H1 (cell line): ENCODE measurements around the gene PRDM15. TPM values are rescaled to one million over a fixed set of nuclear protein-coding genes. Genes with fewer than 3 reads are reported as not detected.

ENCODE experiments used
- RBBP5 ChIP-seq: IDR thresholded peaks from 2 replicates; pipeline ENCODE4 v1.7.1; 2012; ENCODE audit warnings: low read depth, mild to moderate bottlenecking, inconsistent platforms, low read length, moderate library complexity, borderline replicate concordance
- polyA plus RNA-seq, 7 experiments: library from polyadenylated mRNA; depleted of rRNA in 3 of 7; stranded (reverse) in 5 of 7; unstranded in 2 of 7; fragments of >200 nt in 5 of 7; fragments of 200-250 nt in 2 of 7; gene quantifications; 1 replicate in 5 of 7; 2 replicates in 1 of 7; 4 replicates in 1 of 7; pipeline versions ENCODE4 v1.2.1 to v1.2.3, GENCODE V29; 2011 to 2013; ENCODE audit warnings: missing spikeins in 2 of 7, mixed read lengths in 2 of 7
- total RNA-seq: library from RNA; stranded (reverse); fragmentation: NEBNext Ultra II Directional; extraction: Animal tissue kit (Norgen Biotek cat#: 25700); gene quantifications from 2 replicates; pipeline ENCODE4 v1.2.1, GENCODE V29; 2021

The PRDM15 gene
- total and polyA plus RNA-seq, 2 of the 8 experiments (the other 6 are each of a cell fraction or from before 2014, with no cell fraction given): 9.7 to 10.5 TPM

DNA sequence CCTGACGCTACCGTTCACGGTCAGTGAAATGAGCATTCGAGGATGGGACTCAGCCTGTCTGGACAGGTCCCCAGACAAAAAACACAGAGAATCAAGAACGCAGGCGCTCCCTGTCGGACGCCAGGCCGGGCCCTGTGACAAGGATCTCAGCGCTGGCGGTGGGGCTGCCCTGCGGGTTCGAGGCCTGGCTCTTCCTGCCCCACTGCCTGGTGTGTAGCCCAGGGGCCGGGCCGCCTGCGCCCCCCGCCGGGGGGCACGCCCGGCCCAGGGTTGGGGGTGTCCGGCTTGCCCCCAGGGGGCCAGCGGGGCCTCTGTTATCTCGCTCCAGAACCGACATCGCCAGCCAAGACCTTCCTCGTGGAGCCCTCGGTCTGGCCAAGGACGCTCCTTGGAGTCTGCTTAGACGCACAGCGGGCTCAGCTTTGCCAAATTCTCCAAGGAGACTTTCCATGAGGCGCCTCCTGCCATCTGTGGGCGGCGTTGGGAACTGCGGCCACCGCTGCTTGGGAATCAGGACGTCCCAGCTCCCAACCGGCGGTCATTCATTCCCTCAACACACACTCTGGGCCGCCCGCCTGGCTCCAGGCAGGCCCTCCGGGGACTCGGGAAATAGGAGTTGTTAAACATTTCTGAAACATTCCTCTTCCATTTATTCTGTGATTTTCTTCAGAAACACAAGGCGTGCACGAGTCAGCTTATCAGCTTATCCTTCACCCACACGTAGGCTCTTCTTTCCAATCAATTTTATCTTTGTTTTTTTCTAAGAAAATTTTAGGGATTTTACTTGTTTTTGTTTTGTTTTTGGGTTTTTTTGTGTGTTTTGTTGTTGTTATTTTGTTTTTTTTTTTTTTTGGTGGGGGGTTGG, 101.0 kb downstream of the PRDM15 start (continued):
- TF ChIP-seq RBBP5: 0 out of 2 replicates have a peak, but pooled peaks have one; percentile 44
